Measurements from ENCODE around the gene NME3. TPM values are rescaled to one million over a fixed set of nuclear protein-coding genes. Genes with fewer than 3 reads are reported as not detected.

NME3 gene
- total and polyA plus RNA-seq, 9 of the 15 experiments (the other 6 are each of a cell fraction or from before 2014, with no cell fraction given) = 0.68 to 76.3 (median 11.5) TPM

DNA sequence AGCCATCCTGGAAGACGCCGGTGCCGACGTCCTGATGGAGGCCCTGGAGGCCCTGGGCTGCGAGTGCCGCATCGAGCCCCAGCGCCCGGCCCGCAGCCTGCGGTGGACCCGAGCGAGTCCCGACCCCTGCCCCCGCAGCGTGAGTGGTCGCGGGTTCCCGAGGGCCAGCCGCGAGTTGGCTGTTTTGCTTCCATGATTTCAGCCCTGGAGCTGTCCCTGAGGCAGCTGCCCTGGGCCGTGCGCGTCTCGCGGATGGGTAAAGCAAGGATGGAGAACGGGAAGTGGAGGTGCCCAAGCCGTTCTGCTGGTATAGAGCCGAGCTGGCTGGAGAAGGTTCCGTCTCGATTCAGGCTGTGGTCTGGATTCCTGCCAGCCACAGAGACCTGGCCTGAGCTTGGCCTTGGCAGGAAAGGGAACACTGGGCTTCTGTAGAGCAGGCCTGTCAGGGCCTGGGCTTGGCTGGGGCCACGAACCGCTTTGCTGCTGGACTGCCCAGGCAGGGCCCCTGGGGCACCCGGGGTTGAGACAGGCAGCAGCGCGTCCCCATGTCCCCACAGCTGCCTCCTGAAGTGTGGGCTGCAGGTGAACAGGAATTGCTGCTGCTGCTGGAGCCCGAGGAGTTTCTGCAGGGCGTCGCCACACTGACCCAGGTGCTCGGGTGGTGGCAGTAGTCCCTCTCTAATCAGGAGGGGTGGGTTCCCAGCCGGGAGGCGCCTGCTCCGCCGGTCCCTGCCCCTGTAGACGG is 2.5 kb upstream of the NME3 start (continued):
- TF ChIP-seq SAP30 (IDR thresholded peaks at IDR 0.05; ENCODE audit: borderline replicate concordance, insufficient read depth, low read depth, low read length, poor library complexity, severe bottlenecking) (peak; percentile 3), ZNF282 (CRISPR knock-in tag; IDR thresholded peaks at IDR 0.05) (no peak), NEUROD1 (IDR thresholded peaks at IDR 0.05; ENCODE audit: borderline replicate concordance, low read depth, low read length, partially characterized antibody) (no peak), MTF1 (CRISPR knock-in tag; IDR thresholded peaks at IDR 0.05; ENCODE audit: borderline replicate concordance) (no peak), POLR2A (conservative IDR thresholded peaks at IDR 0.05) (no peak), FOXM1 (IDR thresholded peaks at IDR 0.05; ENCODE audit: low read depth) (no peak), FOXM1 (CRISPR knock-in tag; IDR thresholded peaks at IDR 0.05; ENCODE audit: low read depth) (0 out of 2 replicates have a peak, but pooled peaks have one; percentile 10), POLR2H (tag; IDR thresholded peaks at IDR 0.05; ENCODE audit: low read depth) (no peak), C11orf30 (IDR thresholded peaks at IDR 0.05; ENCODE audit: low read depth) (no peak), FOXO4 (CRISPR knock-in tag; IDR thresholded peaks at IDR 0.05) (no peak), NFE2L1 (tag; IDR thresholded peaks at IDR 0.05; ENCODE audit: borderline replicate concordance, low read depth) (no peak), HMGN3 (IDR thresholded peaks at IDR 0.05; ENCODE audit: borderline replicate concordance, extremely low read depth, insufficient read length, low read depth, low read length) (peak; percentile 10), TFAP4 (CRISPR knock-in tag; IDR thresholded peaks at IDR 0.05; ENCODE audit: borderline replicate concordance) (no peak), GTF2F1 (IDR thresholded peaks at IDR 0.05; ENCODE audit: low read depth, low read length) (no peak), ZNF274 (IDR thresholded peaks at IDR 0.05; ENCODE audit: borderline replicate concordance, low read depth, low read length) (no peak), SRF (CRISPR knock-in tag; IDR thresholded peaks at IDR 0.05) (no peak)
- TF ChIP-seq, protein P1, sequence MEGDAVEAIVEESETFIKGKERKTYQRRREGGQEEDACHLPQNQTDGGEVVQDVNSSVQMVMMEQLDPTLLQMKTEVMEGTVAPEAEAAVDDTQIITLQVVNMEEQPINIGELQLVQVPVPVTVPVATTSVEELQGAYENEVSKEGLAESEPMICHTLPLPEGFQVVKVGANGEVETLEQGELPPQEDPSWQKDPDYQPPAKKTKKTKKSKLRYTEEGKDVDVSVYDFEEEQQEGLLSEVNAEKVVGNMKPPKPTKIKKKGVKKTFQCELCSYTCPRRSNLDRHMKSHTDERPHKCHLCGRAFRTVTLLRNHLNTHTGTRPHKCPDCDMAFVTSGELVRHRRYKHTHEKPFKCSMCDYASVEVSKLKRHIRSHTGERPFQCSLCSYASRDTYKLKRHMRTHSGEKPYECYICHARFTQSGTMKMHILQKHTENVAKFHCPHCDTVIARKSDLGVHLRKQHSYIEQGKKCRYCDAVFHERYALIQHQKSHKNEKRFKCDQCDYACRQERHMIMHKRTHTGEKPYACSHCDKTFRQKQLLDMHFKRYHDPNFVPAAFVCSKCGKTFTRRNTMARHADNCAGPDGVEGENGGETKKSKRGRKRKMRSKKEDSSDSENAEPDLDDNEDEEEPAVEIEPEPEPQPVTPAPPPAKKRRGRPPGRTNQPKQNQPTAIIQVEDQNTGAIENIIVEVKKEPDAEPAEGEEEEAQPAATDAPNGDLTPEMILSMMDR (IDR thresholded peaks at IDR 0.05 in 2 of 3, conservative IDR thresholded peaks at IDR 0.05 in 1 of 3; ENCODE audit: insufficient read depth in 2 of 3, low read depth in 1 of 3, low read length in 3 of 3) = peak in 1 of 3 experiments; percentile 1; a peak in 1 of 6 replicates
- TF ChIP-seq, protein P2, sequence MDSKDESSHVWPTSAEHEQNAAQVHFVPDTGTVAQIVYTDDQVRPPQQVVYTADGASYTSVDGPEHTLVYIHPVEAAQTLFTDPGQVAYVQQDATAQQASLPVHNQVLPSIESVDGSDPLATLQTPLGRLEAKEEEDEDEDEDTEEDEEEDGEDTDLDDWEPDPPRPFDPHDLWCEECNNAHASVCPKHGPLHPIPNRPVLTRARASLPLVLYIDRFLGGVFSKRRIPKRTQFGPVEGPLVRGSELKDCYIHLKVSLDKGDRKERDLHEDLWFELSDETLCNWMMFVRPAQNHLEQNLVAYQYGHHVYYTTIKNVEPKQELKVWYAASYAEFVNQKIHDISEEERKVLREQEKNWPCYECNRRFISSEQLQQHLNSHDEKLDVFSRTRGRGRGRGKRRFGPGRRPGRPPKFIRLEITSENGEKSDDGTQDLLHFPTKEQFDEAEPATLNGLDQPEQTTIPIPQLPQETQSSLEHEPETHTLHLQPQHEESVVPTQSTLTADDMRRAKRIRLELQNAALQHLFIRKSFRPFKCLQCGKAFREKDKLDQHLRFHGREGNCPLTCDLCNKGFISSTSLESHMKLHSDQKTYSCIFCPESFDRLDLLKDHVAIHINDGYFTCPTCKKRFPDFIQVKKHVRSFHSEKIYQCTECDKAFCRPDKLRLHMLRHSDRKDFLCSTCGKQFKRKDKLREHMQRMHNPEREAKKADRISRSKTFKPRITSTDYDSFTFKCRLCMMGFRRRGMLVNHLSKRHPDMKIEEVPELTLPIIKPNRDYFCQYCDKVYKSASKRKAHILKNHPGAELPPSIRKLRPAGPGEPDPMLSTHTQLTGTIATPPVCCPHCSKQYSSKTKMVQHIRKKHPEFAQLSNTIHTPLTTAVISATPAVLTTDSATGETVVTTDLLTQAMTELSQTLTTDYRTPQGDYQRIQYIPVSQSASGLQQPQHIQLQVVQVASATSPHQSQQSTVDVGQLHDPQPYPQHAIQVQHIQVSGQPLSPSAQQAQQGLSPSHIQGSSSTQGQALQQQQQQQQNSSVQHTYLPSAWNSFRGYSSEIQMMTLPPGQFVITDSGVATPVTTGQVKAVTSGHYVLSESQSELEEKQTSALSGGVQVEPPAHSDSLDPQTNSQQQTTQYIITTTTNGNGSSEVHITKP (IDR thresholded peaks at IDR 0.05; ENCODE audit: partially characterized antibody) = no peak
